Loucy (cell line): ENCODE results near the gene CARD8.
A peak's percentile ranks its signal among the peaks of the same experiment; 100 is the strongest.

Experiments used
- EZH2phosphoT487 ChIP-seq: fragments of 200-600 bp; IDR thresholded peaks from 2 replicates; pipeline ENCODE4 v1.6.1; 2018; ENCODE audit warnings: antibody characterized with exemption, mild to moderate bottlenecking, moderate library complexity, borderline replicate concordance
- TF ChIP-seq, protein P1 (sequence below): fragments of 200-600 bp; sonication (generic); conservative IDR thresholded peaks from 2 replicates; pipeline ENCODE4 v1.5.1; 2014; ENCODE audit warnings: mild to moderate bottlenecking, antibody characterized with exemption, low read length

DNA sequence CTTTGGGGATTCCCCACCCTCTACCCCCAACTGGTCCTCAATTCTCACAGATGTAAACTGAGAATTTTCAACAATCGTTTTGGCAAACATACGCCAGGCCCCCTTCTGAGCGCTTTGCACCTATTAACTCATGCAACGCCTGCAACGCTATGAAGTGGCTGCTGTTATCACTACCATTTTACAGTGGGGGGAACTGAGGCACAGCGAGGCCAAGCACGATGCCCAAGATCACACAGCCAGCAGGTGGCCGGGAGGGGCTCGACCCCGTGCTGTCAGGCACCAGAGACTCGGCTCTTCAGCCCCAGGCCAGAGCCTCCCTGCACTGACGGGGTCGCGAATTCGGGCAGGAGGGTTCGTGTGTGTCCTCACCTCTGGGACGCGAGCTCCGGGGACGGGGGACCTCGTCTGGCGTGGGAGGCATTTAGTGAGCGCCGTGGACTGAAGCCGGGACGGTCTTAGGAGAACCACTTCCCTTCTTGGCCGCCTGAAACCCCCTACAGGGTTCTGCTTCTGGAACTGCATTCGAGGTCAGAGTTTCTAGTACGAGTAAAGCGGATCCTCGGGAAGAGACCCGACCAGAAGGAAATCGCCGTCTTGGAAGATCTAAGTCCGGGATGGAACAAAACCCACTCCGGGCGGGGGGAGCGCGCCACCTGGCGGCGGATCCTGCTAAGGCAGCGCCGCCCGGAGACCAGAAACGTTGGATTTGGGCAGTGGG, 35.2 kb upstream of the CARD8 start:
- TF ChIP-seq, protein P1, sequence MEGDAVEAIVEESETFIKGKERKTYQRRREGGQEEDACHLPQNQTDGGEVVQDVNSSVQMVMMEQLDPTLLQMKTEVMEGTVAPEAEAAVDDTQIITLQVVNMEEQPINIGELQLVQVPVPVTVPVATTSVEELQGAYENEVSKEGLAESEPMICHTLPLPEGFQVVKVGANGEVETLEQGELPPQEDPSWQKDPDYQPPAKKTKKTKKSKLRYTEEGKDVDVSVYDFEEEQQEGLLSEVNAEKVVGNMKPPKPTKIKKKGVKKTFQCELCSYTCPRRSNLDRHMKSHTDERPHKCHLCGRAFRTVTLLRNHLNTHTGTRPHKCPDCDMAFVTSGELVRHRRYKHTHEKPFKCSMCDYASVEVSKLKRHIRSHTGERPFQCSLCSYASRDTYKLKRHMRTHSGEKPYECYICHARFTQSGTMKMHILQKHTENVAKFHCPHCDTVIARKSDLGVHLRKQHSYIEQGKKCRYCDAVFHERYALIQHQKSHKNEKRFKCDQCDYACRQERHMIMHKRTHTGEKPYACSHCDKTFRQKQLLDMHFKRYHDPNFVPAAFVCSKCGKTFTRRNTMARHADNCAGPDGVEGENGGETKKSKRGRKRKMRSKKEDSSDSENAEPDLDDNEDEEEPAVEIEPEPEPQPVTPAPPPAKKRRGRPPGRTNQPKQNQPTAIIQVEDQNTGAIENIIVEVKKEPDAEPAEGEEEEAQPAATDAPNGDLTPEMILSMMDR = peak; percentile 96
- TF ChIP-seq EZH2phosphoT487 = no peak
